CD14-positive monocyte (primary cell): ENCODE results near the gene CYP17A1. TPM values are rescaled to one million over a fixed set of nuclear protein-coding genes. Genes with fewer than 3 reads are reported as not detected.
A peak's percentile ranks its signal among the peaks of the same experiment; 100 is the strongest.

Source experiments
- DNase-seq, 3 donors: peaks; one replicate each; pipeline ENCODE4 v3.0.0-alpha.2; 2011 to 2022
- H2AFZ ChIP-seq: 2 replicates; pipeline ENCODE4 v1.6.0; 2012; ENCODE audit warnings: mild to moderate bottlenecking, low read depth, low read length, inconsistent platforms; ENCODE audit not compliant: insufficient read depth, poor library complexity, severe bottlenecking
- H3K27ac ChIP-seq, 2 donors: 1 replicate in 1 of 2; 2 replicates in 1 of 2; pipeline ENCODE4 v1.5.1; 2012 to 2013; ENCODE audit warnings: low read length in 2 of 2, control low read depth in 1 of 2, inconsistent platforms in 1 of 2, low read depth in 1 of 2, mild to moderate bottlenecking in 1 of 2
- H3K27me3 ChIP-seq, 2 donors: one replicate each; pipeline versions ENCODE4 v1.6.0 to v1.6.1; 2011 to 2013; ENCODE audit warnings: low read length in 2 of 2; ENCODE audit not compliant: control insufficient read depth in 2 of 2, insufficient read depth in 2 of 2
- H3K36me3 ChIP-seq, 2 donors: replicated peaks in 1 of 2; 1 replicate in 1 of 2; 2 replicates in 1 of 2; pipeline versions ENCODE4 v1.5.1 to v1.6.1; 2012 to 2013; ENCODE audit warnings: low read length in 2 of 2, control low read depth in 1 of 2, inconsistent platforms in 1 of 2, mild to moderate bottlenecking in 1 of 2; ENCODE audit not compliant: insufficient read depth in 2 of 2, control insufficient read depth in 1 of 2
- H3K4me1 ChIP-seq, 2 donors: 1 replicate in 1 of 2; 2 replicates in 1 of 2; pipeline versions ENCODE4 v1.5.1 to v1.6.1; 2012 to 2013; ENCODE audit warnings: low read length in 2 of 2, control low read depth in 1 of 2, inconsistent platforms in 1 of 2, mild to moderate bottlenecking in 1 of 2, moderate library complexity in 1 of 2; ENCODE audit not compliant: insufficient read depth in 2 of 2, control insufficient read depth in 1 of 2
- H3K4me2 ChIP-seq: replicated peaks from 2 replicates; pipeline ENCODE3; 2012; ENCODE audit warnings: low read length, moderate library complexity, mild to moderate bottlenecking; ENCODE audit not compliant: poor library complexity, severe bottlenecking; ENCODE audit errors: extremely low read depth
- H3K4me3 ChIP-seq, 3 experiments: fragments of 200-600 bp in 1 of 3; sonication (generic) in 1 of 3; replicated peaks in 1 of 3; 1 replicate in 2 of 3; 2 replicates in 1 of 3; pipeline ENCODE4 v1.5.1; 2011 to 2013; ENCODE audit warnings: low read length in 3 of 3, mild to moderate bottlenecking in 3 of 3, control low read depth in 2 of 3, low read depth in 2 of 3, inconsistent platforms in 1 of 3, moderate library complexity in 1 of 3
- H3K79me2 ChIP-seq: 2 replicates; pipeline ENCODE4 v1.6.0; 2012; ENCODE audit warnings: mild to moderate bottlenecking, control low read depth, inconsistent platforms, low read length, moderate library complexity; ENCODE audit not compliant: insufficient read depth
- H3K9ac ChIP-seq: 2 replicates; pipeline ENCODE4 v1.6.0; 2017; ENCODE audit warnings: low read length, mild to moderate bottlenecking; ENCODE audit not compliant: insufficient read depth, poor library complexity, severe bottlenecking
- H3K9me3 ChIP-seq, 2 donors: replicated peaks in 1 of 2; 1 replicate in 1 of 2; 2 replicates in 1 of 2; pipeline versions ENCODE4 v1.5.1 to v1.6.1; 2012 to 2013; ENCODE audit warnings: low read length in 2 of 2, control low read depth in 1 of 2; ENCODE audit not compliant: control insufficient read depth in 1 of 2, insufficient read depth in 1 of 2
- H4K20me1 ChIP-seq: 2 replicates; pipeline ENCODE4 v1.6.0; 2012; ENCODE audit warnings: mild to moderate bottlenecking, low read length, control low read depth, moderate library complexity; ENCODE audit not compliant: insufficient read depth
- H3K27ac Mint-ChIP-seq, 7 donors: one replicate each; pipeline ENCODE4 v1.8.0; 2020; ENCODE audit warnings: mild to moderate bottlenecking in 7 of 7, mixed read lengths in 7 of 7, moderate library complexity in 6 of 7, inconsistent platforms in 2 of 7
- H3K27me3 Mint-ChIP-seq, 3 donors: one replicate each; pipeline ENCODE4 v1.8.0; 2021 to 2022; ENCODE audit warnings: low read depth in 3 of 3, mild to moderate bottlenecking in 3 of 3, mixed read lengths in 3 of 3, moderate library complexity in 3 of 3, inconsistent platforms in 1 of 3
- H3K36me3 Mint-ChIP-seq, 2 donors: one replicate each; pipeline ENCODE4 v1.8.0; 2020; ENCODE audit warnings: mixed read lengths in 2 of 2, inconsistent platforms in 1 of 2, mild to moderate bottlenecking in 1 of 2
- H3K4me1 Mint-ChIP-seq: one replicate; pipeline ENCODE4 v1.8.0; 2020; ENCODE audit warnings: mild to moderate bottlenecking, mixed read lengths
- H3K4me3 Mint-ChIP-seq, 2 donors: one replicate each; pipeline ENCODE4 v1.8.0; 2020; ENCODE audit warnings: mild to moderate bottlenecking in 2 of 2, mixed read lengths in 2 of 2, moderate library complexity in 1 of 2
- H3K9me3 Mint-ChIP-seq, 7 donors: one replicate each; pipeline ENCODE4 v1.8.0; 2020 to 2022; ENCODE audit warnings: mixed read lengths in 7 of 7, mild to moderate bottlenecking in 6 of 7, moderate library complexity in 6 of 7, inconsistent platforms in 2 of 7
- WGBS: methylation state at CpG from one replicate; pipeline ENCODE4 v1.1.5; 2013; ENCODE audit warnings: missing lambda C conversion rate; ENCODE audit not compliant: insufficient coverage; 5-methylcytosine and 5-hydroxymethylcytosine counted together
- intact Hi-C, 2 donors: fragments of 100-400 bp; cut with micrococcal nuclease; formaldehyde crosslinking; loops; one replicate each; pipeline versions ENCODE4 v1.15.0 to v1.15.1; 2023
- polyA plus RNA-seq, 3 donors: library from polyadenylated mRNA; depleted of rRNA in 1 of 3; unstranded in 2 of 3; stranded (reverse) in 1 of 3; fragments of 300-500 nt in 2 of 3; fragments of >200 nt in 1 of 3; fragmentation: Illumina TruSeq in 2 of 3; gene quantifications; 1 replicate in 2 of 3; 2 replicates in 1 of 3; pipeline ENCODE4 v1.2.3, GENCODE V29; 2012 to 2021
- TF ChIP-seq, protein P1 (sequence below): fragments of 200-600 bp; IDR thresholded peaks from one replicate; pipeline ENCODE4 v1.8.0; 2022; ENCODE audit warnings: antibody characterized with exemption, mild to moderate bottlenecking

CYP17A1 gene
- polyA plus RNA-seq, 3 donors: 0.04 TPM; not detected in 2

DNA sequence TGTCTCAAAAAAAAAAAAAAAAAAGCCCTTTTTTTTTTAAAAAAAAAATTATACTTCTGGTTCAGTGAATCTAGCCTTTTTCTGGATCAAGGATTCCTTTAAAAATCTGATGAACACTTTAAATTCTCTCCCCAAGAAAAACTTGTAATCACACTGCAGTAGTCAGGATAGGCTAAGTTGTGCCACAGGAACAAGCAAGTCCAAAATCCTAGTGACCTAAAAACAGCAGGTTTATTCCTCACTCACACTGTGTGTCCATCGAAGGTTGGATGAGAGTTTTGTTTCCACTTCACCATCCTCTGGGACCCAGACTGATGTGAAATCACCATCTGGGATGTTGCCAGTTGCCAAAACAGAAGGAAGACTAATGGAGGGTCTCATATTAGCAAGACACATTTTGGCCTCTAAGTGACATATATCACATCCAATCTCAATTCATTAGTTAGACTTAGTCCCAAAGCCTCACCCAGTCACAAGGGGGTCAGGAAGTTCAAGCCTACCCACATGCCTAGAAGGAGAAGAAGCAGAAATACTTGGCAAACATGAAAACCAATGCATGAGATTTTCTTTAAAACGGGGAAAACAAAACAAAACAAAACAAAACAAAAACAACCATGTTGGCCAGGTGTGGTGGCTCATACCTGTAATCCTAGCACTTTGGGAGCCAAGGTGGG lies 32.7 kb downstream of the CYP17A1 start:
- Histone ChIP-seq H2AFZ (no peak overlapping the region), H3K4me3 (no peak overlapping the region), H3K9ac (no peak overlapping the region), H3K4me1 (peaks cover 23 to 36% of the 10 kb centered on the region in 2 donors), H3K79me2 (peaks cover 33% of the 10 kb centered on the region), H3K9me3 (no peaks in the 10 kb centered on the region), H4K20me1 (no peaks in the 10 kb centered on the region), H3K36me3 (peaks cover 25 to 53% of the 10 kb centered on the region in 2 donors), H3K4me2 (no peak overlapping the region), H3K27me3 (no peaks in the 10 kb centered on the region), H3K27ac (peak overlapping the region in 1 of 2 donors; percentile 40)
- Mint-ChIP-seq H3K4me1 (peaks cover 42% of the 10 kb centered on the region), H3K4me3 (no peak overlapping the region), H3K27ac (peak overlapping the region in 6 of 7 donors; percentile 16 to 90 (median 68)), H3K36me3 (peaks cover 60 to 77% of the 10 kb centered on the region in 2 donors), H3K27me3 (no peaks in the 10 kb centered on the region), H3K9me3 (peaks cover 0 to 2% (median 0%) of the 10 kb centered on the region in 7 donors)
- DNase-seq: no peak
- TF ChIP-seq, protein P1, sequence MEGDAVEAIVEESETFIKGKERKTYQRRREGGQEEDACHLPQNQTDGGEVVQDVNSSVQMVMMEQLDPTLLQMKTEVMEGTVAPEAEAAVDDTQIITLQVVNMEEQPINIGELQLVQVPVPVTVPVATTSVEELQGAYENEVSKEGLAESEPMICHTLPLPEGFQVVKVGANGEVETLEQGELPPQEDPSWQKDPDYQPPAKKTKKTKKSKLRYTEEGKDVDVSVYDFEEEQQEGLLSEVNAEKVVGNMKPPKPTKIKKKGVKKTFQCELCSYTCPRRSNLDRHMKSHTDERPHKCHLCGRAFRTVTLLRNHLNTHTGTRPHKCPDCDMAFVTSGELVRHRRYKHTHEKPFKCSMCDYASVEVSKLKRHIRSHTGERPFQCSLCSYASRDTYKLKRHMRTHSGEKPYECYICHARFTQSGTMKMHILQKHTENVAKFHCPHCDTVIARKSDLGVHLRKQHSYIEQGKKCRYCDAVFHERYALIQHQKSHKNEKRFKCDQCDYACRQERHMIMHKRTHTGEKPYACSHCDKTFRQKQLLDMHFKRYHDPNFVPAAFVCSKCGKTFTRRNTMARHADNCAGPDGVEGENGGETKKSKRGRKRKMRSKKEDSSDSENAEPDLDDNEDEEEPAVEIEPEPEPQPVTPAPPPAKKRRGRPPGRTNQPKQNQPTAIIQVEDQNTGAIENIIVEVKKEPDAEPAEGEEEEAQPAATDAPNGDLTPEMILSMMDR: no peak
- intact Hi-C loops: loop anchor here in 1 of 2 donors (10.0 kb wide), 1 partner anchor 50 kb away; no protein-coding TSS in a partner anchor
- WGBS: no CpG with 5 or more reads among the region's 2 CpGs

DNA sequence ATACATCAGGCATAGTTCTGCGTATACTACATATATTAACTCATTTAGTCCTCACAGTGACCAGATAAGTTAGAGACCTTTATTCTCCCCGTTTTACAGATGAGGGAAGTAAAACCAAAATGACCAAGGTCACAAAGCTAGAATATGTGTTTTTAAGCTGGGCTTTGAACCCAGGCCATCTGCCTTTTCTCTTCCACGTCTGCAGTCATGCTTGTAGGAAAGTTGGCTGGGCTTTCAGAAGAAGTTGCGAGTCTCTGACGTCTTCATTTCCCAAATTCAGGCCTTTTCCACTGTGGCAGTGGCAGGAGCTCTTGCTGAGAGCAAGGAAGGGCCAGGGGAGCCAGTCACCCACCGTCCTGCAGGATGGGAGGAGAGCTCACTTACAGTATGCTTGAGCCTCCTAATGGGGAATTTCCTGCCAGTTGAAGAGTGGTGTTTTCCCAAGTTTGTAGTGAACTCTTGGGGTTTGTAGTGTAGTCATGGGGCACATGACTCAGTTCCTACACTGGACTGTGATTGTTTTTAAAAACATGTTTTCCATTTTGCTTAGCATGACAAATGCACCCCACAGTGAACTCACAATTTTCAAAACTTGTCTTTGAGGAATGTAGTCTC lies 34.2 kb downstream of the CYP17A1 start:
- Histone ChIP-seq H3K27me3 (no peaks in the 10 kb centered on the region), H2AFZ (no peak overlapping the region), H3K27ac (peak overlapping the region; percentile 50 to 83), H3K4me2 (no peak overlapping the region), H3K4me3 (no peak overlapping the region), H3K36me3 (peaks cover 38 to 60% of the 10 kb centered on the region in 2 donors), H3K9ac (peak overlapping the region; percentile 16), H4K20me1 (no peaks in the 10 kb centered on the region), H3K79me2 (peaks cover 28% of the 10 kb centered on the region), H3K4me1 (peaks cover 23 to 30% of the 10 kb centered on the region in 2 donors), H3K9me3 (no peaks in the 10 kb centered on the region)
- peaks cover 62 to 85% of the 10 kb centered on the region in 2 donors for H3K36me3 Mint-ChIP-seq
- H3K4me3 Mint-ChIP-seq: peak overlapping the region in 1 of 2 donors; percentile 46
- peak; percentile 68 to 93 (median 77) for DNase-seq
- TF ChIP-seq, protein P1: no peak
- H3K9me3 Mint-ChIP-seq: peaks cover 0 to 2% (median 0%) of the 10 kb centered on the region in 7 donors
- H3K27ac Mint-ChIP-seq: peak overlapping the region; percentile 86 to 98 (median 94)
- peaks cover 36% of the 10 kb centered on the region for H3K4me1 Mint-ChIP-seq
- H3K27me3 Mint-ChIP-seq: no peaks in the 10 kb centered on the region
- intact Hi-C loops: loop anchor here in 1 of 2 donors (10.0 kb wide), 1 partner anchor 48 kb away; no protein-coding TSS in a partner anchor
- WGBS: 100% methylated on average over 3 of the region's 6 CpGs
